GM10248 (cell line): ENCODE measurements around the gene KCNJ4.

Source experiments
- CTCF ChIA-PET: fragments of 300-600 bp; sonication (Branson Sonifier 250); formaldehyde crosslinking; extraction: SDS; loops from one replicate; lab custom pipeline; 2021; ENCODE audit warnings: antibody characterized with exemption; lab: Yijun Ruan, JAX
- POLR2A ChIA-PET: fragments of 350-650 bp; sonication (Branson Sonifier 250); formaldehyde crosslinking; extraction: SDS; loops from one replicate; lab custom pipeline; 2020; ENCODE audit warnings: antibody characterized with exemption; lab: Yijun Ruan, JAX
- DNase-seq: peaks from one replicate; pipeline ENCODE4 v3.0.0; 2012; ENCODE audit errors: extremely low spot score
- TF ChIP-seq, protein P1 (sequence below): IDR thresholded peaks from 2 replicates; pipeline ENCODE4 v1.5.1; 2012; ENCODE audit warnings: mild to moderate bottlenecking, low read depth; ENCODE audit errors: extremely low read depth, missing control alignments, control extremely low read depth

KCNJ4 gene

DNA sequence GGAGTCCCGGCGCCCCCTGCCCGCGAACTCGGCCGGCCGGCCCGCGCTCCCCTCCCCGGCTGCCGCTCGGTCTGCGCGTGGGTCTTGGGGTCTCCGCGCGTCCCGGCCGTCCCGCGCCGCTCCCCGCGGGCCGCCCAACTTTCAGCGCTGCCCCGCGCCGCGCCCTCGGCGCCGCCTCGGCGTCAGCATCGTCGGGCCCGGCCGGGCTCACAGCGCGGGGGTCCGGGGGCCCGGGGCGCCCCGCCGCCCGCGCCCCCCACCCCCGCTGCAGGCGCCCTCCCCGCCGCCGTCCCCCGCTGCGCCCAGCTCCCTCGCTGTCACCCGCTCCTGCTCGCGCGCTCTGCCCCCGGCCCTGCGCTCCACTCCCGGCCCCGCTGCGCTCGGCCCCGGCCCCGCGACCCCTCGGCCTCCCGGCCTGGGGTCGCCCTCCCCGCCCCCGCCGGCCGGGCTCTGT lies at the start of gene KCNJ4:
Gene KCNJ4 (minus strand): TSS at position 124 of the 454 bp plus-strand sequence. CDS start 27,067 bp downstream, outside the sequence.
- no peak for DNase-seq
- ChIA-PET POLR2A (no interaction called here), CTCF (no interaction called here)
- TF ChIP-seq, protein P1, sequence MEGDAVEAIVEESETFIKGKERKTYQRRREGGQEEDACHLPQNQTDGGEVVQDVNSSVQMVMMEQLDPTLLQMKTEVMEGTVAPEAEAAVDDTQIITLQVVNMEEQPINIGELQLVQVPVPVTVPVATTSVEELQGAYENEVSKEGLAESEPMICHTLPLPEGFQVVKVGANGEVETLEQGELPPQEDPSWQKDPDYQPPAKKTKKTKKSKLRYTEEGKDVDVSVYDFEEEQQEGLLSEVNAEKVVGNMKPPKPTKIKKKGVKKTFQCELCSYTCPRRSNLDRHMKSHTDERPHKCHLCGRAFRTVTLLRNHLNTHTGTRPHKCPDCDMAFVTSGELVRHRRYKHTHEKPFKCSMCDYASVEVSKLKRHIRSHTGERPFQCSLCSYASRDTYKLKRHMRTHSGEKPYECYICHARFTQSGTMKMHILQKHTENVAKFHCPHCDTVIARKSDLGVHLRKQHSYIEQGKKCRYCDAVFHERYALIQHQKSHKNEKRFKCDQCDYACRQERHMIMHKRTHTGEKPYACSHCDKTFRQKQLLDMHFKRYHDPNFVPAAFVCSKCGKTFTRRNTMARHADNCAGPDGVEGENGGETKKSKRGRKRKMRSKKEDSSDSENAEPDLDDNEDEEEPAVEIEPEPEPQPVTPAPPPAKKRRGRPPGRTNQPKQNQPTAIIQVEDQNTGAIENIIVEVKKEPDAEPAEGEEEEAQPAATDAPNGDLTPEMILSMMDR = no peak

DNA sequence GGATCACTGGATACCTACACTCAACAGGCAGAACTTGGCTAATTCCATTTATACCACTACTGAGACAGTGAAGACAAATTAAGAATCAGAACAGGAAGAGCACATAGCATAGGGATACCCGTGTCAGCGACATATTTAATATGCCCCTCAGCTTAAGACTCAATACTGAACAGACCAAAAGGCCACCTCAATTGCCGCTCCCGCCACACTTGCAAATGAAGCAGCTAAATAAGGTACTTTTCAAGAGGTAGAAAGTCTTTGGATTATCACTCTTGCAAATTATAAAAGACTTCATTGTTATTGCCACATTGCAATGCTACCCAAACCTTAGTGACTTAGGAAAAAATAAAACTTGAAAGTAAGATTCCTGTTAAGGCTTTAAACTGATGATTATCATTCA lies 48.0 kb upstream of the KCNJ4 start:
- TF ChIP-seq, protein P1 = no peak
- ChIA-PET POLR2A (interaction anchor here (0.9 to 1.2 kb wide), 3 partner anchors 11 to 16 kb away, joined by 3 to 4 read pairs (median 3); no protein-coding TSS in a partner anchor), CTCF (interaction anchor here (0.7 to 2.1 kb wide), 6 partner anchors 8 to 179 kb away, joined by 3 to 5 read pairs (median 3); partner anchors contain the start of gene TOMM22)
- no peak for DNase-seq

DNA sequence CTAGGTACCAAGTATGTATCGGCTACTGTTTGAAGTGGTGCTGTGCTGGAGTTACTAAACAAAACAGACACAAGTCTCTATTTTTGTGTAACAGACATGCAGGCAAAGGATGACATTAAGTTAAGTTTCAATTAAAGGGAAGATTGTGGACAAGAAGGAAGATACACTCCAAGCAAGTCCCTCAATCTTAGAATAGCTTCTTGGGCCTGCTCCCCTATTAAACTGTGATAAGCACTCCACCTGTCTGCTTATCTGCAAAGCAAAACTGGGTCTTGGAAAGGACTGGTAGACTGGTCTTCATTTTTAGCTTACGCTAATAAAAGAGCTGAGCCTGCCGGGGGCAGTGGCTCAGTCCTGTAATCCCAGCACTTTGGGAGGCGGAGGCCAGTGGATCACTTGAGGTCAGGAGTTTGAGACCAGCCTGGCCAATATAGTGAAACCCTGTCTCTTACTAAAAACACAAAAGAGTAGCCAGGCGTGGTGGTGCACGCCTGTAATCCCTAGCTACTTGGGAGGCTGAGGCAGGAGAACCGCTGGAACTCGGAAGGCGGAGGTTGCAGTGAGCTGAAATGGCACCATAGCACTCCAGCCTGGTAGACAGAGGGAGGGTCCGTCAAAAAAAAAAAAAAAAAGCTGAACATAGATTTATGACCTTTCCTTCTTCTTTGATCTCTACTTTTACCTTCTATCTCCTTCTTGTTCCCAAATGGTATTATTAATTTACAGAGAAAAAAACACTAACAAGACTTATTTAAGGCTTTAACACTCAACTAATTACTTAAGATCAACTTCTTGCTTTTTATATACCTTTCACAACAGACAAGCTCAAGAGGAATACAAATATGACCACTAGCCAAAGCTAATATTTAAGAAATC lies 47.0 kb upstream of the KCNJ4 start:
- CTCF ChIA-PET = interaction anchor here (0.7 to 2.1 kb wide), 8 partner anchors 9 to 639 kb away, joined by 3 to 5 read pairs (median 3); partner anchors contain the start of gene TOMM22
- TF ChIP-seq, protein P1 = no peak
- DNase-seq = no peak
- POLR2A ChIA-PET = interaction anchor here (0.9 to 1.2 kb wide), 5 partner anchors 10 to 27 kb away, joined by 3 to 4 read pairs (median 3); no protein-coding TSS in a partner anchor

DNA sequence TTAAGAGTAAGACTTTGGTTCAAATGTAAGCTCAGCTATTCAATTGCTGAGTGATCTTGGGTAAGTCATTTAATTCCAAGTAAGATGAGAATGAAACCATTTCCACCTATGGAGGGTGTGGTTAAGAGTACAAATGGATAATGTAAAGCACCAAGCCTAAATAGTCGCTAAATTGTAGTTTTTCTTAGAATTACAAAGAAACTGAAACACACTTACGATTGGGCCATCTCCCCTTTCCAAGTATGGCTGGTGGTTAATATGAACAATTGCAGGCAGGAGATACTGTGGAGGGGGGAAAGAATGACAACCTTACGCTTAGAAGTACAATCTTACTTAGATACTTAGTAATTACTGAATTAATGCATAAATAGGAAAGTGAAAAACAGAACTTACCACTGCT lies 42.9 kb upstream of the KCNJ4 start:
- ChIA-PET POLR2A (no interaction called here), CTCF (no interaction called here)
- no peak for DNase-seq
- TF ChIP-seq, protein P1 = no peak

DNA sequence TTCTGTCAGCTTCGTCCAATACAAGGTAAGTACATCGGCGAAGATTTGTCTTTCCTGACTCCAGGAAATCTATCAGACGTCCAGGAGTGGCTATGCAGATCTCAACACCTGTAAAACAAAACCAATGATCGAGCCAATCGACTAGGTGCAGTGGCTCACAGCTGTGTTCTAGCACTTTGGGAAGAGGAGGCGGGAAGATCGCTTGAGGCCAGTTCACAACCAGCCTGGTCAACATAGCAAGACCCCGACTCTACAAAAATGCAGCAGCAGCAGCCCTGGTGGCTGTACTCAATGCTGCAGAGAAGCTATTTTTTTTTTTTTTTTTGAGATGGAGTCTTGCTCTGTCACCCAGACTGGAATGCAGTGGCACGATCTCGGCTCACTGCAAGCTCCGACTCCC lies 39.9 kb upstream of the KCNJ4 start:
- ChIA-PET POLR2A (no interaction called here), CTCF (interaction anchor here (1.0 kb wide), 2 partner anchors 11 to 15 kb away, joined by 3 read pairs; no protein-coding TSS in a partner anchor)
- TF ChIP-seq, protein P1 = no peak
- DNase-seq = no peak

DNA sequence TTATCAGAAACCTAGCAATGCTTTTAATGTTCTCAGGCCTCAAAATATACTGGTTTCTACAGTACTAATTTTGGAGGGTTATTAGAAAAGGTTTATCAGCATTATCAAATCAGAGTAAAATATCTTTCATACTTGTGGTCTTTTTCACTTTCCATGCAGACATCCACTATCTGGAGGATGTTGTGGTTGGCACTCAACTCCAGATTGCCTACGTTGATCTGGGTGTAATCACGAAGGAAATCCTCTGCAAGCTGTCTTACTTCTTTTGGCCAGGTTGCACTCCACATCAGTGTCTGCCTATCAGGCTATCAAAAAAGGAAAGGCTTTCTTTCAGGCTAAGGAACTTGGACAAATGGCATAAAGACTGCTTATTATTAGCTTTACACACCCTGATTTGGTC lies 39.5 kb upstream of the KCNJ4 start:
- no peak for DNase-seq
- TF ChIP-seq, protein P1 = no peak
- POLR2A ChIA-PET = no interaction called here
- CTCF ChIA-PET = interaction anchor here (1.0 kb wide), 1 partner anchor 11 kb away, joined by 3 read pairs; no protein-coding TSS in a partner anchor
